HG02973 (cell line): Measurements from ENCODE around the gene ACADS.
A peak's percentile ranks its signal among the peaks of the same experiment; 100 is the strongest.

Experiments used
- ATAC-seq: cut with Tn5 transposase; IDR thresholded peaks from one replicate; pipeline ENCODE4 v1.9.1; 2021; ENCODE audit warnings: moderate library complexity; ENCODE audit not compliant: unreplicated experiment

The ACADS gene, protein sequence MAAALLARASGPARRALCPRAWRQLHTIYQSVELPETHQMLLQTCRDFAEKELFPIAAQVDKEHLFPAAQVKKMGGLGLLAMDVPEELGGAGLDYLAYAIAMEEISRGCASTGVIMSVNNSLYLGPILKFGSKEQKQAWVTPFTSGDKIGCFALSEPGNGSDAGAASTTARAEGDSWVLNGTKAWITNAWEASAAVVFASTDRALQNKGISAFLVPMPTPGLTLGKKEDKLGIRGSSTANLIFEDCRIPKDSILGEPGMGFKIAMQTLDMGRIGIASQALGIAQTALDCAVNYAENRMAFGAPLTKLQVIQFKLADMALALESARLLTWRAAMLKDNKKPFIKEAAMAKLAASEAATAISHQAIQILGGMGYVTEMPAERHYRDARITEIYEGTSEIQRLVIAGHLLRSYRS

DNA sequence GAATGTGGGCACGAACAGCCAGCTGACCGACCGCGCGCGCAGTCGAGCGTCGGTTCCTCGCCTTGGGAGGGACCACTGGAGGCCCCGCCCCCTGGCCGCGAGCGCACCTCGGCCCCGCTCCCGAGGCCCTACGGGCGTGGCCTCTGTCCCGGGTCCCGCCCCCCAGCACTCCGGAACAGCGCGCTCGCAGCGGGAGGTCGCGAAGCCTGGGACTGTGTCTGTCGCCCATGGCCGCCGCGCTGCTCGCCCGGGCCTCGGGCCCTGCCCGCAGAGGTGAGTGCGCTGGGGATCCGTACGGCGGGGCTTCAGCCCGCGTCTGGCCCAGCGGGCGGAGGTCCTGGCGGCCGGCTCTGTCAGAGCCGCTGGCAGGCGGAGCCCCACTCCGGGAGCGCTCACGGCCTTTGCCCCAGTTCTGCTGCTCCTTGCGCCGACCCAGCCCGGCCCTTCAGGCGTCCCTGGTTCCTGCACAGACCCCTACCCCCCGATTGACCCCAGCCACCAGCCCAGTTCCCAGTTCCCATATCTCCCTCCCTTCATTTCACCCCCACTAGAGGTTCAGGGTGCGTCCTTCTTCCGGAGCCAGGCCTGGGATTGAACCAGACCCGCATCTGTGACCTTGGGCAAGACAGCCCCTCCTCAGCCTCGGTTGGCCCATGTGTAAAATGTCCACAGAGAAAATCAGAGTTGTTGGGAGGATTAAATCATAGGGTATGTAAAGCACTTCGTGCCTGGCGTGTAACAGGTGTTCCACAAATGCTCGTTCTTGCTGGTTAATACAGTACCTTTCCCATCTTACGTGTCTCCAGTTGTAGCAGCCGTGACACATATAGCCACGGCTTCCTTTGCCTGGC is at the start of gene ACADS:
Gene ACADS (plus strand): TSS at position 168 of the 851 bp plus-strand sequence. CDS start 60 bp downstream, at position 228.
- peak; percentile 94 for ATAC-seq

DNA sequence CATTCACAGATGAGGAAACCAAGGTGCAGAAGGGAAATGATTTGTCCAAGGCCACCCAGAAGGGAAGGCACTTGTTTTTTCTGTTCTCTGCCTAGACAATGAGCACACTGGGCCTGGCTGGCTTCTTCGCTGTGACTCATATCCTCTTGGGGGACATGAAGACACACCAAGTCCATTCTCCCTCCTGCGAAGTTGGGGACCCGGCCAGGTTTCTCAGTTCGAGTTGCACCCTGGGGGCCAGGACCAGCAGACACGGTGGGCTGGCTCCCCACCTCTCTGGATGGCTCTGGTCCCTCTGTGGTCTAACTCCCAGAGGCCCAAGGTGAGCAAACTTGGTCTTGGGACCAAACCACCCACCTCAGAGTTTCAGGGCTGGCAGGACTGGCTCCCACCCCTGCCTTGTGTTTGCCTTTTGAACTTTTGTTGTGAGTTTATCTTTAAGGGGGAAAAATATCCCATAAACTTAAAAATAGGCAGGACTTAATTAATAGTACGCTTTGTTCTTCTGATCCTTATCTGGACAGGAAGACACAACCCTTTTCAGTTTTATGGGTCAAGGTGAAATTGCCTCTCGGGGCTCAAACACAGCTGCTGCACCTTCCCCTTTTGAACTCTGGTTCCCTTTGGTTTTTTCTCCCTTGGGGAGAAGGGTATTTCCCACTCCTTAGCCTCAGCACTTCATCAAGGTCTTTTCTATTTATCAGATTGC is 47.7 kb upstream of the ACADS start:
- ATAC-seq = no peak

DNA sequence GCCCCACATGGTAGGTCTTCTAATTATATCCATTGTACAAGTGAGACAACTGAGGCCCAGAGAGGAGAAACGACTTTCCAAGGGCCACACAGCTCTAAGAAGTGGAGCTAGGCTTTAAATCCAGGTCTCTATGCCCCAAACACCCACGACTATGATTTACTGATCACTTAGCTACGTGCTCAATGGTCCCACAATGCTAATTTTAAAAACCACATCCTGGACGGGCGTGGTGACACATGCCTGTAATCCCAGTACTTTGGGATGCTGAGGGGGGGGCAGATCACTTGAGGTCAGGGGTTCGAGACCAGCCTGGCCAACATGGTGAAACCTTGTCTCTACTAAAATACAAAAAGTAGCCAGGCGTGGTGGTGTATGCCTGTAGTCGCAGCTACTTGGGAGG is 47.1 kb upstream of the ACADS start:
- no peak for ATAC-seq

DNA sequence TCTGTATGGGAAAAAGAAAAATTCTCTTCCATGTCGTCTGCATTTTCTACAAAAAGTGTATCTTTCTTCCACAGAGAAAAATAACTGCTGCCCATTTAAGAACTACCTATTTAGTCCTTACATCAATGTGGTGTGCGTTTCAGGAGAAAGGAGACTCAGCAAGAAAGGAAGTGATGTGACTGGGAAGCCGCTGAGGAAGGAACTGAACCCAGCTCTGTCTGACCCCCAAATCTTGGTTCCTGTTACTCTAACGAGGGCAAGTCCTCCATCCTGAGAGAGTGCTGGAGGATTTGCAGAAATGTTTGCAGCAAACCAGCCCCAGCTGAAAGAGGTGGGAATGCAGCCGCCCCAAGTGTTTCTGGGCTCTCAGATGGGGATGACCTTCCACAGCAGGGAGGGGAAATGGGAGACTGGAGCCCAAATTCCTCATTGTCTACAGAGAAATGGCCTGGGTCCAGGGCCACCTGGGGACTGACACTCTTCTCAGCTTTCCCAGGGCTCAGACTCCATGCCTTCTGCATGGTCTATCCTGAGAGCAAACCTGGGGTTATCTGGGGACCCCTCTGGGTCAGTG is 45.4 kb upstream of the ACADS start:
- no peak for ATAC-seq

DNA sequence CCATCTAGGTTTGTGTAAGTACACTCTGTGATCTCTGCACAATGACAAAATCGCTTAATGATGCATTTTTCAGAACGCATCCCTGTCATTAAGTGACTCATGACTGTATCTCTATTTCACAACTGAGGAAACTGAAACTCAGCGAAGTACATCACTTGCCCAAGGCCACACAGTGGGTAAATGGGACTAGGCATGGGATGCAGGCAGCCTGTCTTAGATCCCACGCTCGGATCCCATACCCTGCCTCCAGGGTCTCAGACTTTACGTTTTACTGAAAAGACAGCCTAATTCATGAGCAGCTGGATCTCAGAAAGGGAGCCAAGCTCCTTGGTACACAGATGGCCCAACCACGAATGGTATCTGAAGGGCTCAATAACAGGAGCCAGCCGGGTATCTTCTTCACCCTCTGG is 41.1 kb upstream of the ACADS start:
- ATAC-seq = no peak

DNA sequence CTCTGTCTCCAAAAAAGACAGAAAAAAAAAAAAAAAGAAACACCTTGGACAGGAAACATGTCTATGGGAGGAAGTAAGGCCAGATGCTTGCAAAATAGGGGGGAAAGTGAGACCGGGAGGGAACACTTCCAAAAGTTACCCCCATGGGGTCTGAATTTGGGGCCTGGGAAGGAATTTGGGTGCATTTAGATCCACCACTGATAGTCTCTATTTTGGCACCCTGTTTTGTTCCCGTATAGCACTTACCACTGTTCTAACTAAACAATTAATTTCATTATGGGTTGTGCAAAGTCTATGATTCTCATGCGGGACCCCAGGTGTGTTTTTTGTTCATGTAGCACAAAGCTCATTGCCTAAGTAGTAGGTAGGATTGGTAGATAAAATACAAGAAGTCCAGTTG is 40.1 kb upstream of the ACADS start:
- no peak for ATAC-seq

DNA sequence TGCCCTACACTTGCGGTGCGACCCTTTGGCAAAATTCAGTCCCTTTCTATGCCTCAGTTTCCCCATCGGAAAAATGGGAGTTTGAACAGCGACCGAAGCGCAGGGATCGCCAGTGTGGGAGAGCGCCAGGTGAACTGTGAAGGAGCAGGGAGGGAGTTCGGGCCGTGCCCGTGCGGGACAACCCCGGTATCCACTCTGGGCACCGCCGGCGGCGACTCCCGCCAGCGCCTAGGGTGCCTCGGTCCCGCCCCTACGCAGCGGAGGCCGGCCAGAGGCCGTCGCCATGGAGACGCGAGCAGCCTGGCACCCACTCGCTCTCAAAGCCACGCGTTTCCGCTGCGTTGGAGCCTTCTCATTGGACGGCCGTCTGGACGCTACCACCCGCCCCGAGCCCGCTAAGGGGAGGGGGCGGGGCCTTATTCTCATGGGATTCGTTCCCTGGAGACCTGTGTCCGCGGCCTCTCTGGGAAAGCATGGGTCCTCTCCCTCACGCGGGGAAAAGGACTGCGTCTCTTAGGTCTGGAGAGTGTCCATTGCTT is 39.4 kb upstream of the ACADS start:
- ATAC-seq = peak; percentile 68

DNA sequence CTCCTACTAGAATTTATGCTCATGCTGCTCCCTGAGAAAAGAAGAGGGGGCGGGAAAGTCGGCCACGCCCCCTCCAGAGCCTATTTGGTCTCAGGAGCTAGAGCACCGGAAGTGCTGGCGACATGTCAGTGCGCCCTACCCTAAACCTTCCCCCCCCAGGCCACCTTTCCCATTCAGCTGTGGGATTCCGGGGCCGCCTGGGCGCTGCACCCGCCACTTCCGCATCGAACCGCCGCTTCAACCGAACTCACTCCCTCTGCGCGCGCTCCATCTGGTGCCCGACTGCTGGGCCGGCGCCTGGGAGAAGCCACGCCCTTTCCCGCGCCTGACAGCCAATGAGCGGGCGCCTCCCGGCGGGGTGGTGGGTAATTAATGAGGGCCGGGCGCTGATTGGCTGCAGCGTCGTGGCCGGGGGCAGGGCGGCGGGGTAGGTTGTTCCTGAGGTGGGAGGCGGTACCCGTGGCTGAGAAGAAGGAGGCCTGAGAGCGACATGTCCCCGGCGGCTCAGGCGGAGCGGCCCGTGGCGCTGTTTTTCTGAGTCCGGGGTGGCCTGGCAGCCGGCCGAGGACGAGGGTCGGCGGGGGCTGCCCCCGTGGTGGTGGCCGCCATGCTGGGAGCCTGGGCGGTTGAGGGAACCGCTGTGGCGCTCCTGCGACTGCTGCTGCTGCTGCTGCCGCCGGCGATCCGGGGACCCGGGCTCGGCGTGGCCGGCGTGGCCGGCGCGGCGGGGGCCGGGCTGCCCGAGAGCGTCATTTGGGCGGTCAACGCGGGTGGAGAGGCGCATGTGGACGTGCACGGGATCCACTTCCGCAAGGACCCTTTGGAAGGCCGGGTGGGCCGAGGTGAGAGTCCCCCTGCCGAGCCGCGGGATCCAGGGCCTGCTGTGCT is 38.7 kb upstream of the ACADS start, which contains the start of gene MLEC:
Gene MLEC (plus strand): TSS at position 460 of the 888 bp plus-strand sequence. CDS start 148 bp downstream, at position 608.
- ATAC-seq = peak; percentile 60

DNA sequence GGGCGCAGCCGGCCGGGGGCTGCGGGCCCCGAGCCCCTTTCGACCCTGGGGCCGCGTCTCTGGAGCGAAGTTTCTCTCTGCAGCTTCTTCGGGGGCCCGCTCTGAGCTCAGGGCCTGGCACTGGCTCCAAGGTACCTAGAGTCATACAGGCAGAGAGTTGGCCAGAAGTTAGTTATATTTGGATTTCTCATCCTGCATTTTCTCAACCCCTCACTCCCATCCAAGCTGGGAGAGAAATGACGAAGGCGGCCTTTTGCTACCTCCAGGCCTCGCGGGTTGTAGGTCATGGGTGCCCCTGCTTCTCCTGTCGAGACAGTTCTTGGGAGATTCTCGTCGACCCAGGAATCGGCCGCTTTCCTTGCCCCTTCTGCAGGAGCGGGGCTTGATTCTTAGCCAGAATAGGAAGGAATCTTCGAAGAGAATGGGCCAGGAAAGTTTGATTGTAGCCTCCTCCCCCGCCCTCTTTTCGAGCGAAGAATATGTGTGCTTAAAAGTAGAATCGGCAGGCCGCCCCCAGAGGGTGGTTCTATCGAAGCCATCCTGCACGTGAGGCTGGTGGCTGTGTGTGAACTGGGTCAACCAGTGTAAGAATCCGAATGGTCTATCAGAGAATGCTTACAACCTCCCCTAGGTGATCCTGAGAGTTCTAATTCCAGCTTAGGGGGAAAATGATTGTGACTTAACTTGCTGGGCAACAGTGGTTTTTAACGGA is 37.9 kb upstream of the ACADS start:
- ATAC-seq = no peak

DNA sequence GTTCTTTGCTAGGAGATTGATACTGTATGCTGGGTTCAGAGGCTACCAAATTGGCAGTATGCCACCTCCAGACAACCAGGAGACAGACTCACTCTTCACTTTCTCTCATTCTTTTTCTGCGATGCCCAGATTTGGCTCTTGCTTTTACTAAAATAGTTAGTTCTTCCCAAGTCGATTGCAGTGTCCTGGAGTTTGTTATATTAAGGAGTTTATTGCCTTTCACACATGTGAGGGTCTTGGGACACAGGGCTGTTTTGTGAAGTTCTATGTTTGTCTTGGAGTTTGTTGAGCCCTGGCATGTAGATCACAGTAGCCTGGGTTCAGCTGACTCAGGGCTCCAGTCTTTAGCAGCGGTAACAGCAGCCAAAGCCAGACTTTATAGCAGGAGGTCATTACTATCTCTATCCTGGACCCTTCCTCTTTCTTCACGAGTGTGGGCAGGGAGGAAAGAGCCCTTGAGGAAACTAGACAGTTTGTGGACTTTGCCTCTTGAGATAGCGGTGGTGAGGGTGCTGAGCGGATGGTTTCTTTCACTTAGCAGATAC is 37.0 kb upstream of the ACADS start:
- ATAC-seq = no peak

DNA sequence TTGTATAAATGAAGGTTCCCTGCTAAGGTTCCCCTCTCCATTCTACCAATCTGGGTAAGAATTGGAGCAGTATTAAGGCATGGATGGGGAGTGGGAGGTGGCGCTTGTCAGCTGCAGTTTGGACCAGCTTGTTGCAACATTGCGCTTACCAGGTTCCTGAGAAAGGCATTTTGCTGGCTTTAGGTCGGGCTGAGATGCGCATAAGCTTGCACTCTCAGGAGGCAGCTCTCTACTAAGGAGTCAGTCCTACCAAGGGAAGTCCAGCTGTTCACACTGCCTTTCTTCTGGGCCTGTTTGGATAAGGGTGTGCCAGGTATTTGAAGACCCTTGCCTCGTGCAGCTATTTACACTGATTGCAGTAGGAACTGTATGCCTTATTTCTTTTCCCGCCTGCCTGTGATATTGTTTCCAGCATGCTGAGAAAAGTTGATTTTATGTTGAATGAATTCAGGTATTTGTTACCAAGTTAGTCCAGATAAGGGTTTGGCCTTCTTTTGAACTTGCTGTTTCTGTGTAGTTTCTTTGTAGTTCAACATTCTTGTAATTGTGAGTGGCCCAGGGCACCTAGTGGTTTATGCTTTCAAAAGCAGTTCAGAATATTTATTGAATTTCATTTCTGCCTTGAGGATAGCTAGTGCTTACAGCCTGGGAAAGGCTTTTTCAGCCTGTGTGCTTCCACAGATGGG is 36.1 kb upstream of the ACADS start:
- ATAC-seq = no peak

DNA sequence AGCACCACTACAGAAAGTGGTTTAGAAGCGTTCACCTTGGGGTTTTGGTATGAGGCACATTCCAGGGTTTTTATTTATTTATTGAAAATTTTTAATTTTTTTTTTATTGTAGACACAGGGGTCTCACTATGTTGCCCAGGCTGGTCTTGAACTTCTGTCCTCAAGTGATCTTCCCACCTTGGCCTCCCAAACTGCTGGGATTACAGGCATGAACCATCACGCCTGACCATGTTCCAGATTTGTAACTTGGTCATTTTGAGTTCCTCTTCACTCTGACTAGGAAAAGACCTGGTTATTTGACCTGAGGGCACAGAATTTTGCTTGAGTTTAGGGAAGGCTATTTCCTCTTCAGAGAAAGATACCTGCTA is 35.6 kb upstream of the ACADS start:
- no peak for ATAC-seq

DNA sequence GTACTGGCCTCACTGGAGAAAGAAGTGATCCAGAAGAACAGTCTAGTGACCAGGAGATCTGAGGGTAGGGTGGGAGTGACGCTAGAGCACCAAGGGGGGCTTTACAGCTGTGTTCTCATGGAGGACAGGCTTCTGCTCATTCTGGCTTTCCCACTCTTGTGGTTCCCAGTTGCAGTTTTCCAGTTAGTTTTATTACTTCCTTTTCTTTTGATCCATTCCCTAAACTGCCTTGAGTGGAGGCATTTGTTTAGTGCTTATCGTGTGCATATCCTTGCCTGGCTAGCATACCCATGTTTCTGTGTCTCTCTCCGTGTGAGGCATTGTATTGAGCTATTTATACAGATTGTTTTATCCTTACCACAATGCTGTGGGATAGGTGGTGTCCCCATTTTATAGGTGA is 34.6 kb upstream of the ACADS start:
- no peak for ATAC-seq

DNA sequence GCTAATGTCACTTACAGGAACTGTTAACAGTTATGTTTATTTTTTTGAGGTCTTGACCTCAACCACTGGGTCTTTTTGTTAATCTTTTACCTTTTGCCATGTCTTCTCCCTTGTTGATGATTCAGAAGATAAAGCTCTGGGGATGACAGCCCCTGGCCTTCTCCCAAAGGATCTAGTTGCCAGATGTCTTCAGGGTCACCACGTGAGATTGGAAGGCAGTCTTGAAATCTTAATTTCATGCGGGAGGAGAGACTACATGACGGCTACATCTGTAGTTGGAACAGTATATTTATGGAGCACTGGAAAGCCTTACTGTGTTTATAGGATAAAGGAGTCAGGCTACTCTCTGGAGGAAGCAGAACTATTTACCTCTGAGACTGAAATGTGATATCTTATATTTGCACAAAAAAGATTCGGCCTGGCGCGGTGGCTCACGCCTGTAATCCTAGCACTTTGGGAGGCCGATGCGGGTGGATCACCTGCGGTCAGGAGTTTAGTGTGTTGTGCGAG is 33.0 kb upstream of the ACADS start:
- ATAC-seq = no peak

DNA sequence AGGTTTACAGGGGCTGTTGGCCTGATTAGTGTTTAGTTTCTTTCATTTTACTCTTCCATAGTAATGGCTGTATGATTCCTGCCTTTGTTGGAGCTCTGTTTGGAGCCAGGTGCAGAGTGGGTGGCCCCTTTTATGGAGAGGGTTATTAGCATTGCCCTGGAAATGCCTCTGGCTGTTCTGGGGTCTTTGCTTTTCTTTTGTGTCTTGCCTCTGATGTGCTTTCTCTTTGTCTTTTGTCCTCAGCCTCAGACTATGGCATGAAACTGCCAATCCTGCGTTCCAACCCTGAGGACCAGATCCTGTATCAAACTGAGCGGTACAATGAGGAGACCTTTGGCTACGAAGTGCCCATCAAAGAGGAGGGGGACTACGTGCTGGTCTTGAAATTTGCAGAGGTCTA is 31.8 kb upstream of the ACADS start:
- no peak for ATAC-seq

DNA sequence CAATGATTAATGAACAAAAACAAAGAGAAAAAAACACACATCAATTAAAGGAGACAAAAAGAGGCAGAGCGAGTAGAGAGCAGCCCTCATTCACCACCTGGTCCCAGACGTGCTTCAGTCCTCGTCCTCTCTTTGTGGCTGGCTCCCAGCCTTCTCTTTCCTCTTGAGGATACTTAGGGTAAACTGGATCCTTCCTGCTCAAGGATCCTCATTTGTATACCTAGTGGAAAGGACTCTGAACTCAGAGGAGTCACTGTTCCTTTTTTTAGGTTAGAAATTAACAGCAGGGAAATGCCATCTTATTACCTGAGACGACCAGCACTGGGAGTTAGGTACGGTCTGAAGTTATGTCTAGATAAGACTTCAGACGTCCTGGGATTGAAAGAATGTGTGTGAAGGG is 29.0 kb upstream of the ACADS start:
- no peak for ATAC-seq

DNA sequence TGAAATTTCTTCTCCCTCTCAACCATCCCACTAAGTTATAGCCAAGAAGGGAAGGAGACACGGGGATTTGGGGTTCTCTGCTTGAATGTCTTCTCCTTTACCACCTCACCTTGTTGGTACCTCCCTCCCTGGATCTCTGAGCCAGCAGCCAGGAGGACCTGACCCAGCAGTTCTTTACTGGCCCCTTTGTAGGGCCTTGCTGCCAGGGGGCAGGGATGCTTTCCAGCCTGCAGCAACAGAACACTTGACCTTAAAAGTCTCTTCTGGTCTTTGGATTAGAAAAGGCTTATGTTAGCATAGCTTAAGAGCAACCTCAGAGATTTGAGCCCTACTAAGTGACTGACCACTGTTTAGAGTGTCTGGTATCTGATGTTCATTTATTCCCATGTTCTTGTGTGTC is 28.3 kb upstream of the ACADS start:
- ATAC-seq = no peak

DNA sequence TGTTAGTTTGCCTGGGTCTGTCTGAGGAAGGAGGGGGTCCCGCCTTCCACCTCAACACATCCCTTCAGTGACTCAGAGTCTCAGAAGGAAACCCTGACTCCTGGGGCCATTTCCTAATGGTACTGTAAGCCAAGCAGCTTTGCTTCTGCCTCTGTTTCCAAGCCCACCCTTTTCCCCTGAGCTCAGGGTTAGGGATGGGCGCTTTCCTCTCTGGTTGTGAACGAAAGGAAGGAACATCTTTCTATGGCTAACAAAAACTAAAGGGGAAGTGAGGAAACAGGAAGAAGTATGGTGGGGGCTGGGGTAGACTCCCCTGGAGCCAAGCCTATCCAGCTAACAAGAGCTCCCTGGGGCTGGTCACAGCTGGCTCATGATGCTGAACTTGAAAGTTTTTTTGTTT is 27.0 kb upstream of the ACADS start:
- no peak for ATAC-seq
